Smooth muscle cell (in vitro differentiated cells): ENCODE measurements around the gene MANSC4. TPM values are rescaled to one million over a fixed set of nuclear protein-coding genes. Genes with fewer than 3 reads are reported as not detected.
A peak's percentile ranks its signal among the peaks of the same experiment; 100 is the strongest.

Source experiments
- DNase-seq: peaks from one replicate; lab custom pipeline; 2025; ENCODE audit not compliant: unreplicated experiment; lab: John Stamatoyannopoulos, UW
- H2AFZ ChIP-seq: fragments of 200-600 bp; sonication (generic); 2 replicates; pipeline ENCODE4 v1.6.0; 2016; ENCODE audit warnings: antibody characterized with exemption, low read depth, mild to moderate bottlenecking
- H3F3A ChIP-seq: fragments of 200-600 bp; sonication (generic); 2 replicates; pipeline ENCODE4 v1.6.0; 2017; ENCODE audit warnings: antibody characterized with exemption, low read depth
- H3K27ac ChIP-seq: fragments of 200-600 bp; sonication (generic); 2 replicates; pipeline ENCODE4 v1.5.1; 2016; ENCODE audit warnings: low read depth, mild to moderate bottlenecking
- H3K27me3 ChIP-seq: fragments of 200-600 bp; sonication (generic); 2 replicates; pipeline ENCODE4 v1.6.1; 2016; ENCODE audit warnings: low read depth, mild to moderate bottlenecking
- H3K36me3 ChIP-seq: fragments of 200-600 bp; sonication (generic); 2 replicates; pipeline ENCODE4 v1.5.1; 2016; ENCODE audit warnings: low read depth
- H3K4me1 ChIP-seq: fragments of 200-600 bp; sonication (generic); 2 replicates; pipeline ENCODE4 v1.5.1; 2016; ENCODE audit warnings: low read depth
- H3K4me2 ChIP-seq: fragments of 200-600 bp; sonication (generic); 2 replicates; pipeline ENCODE4 v1.6.0; 2016; ENCODE audit warnings: mild to moderate bottlenecking
- H3K4me3 ChIP-seq: fragments of 200-600 bp; sonication (generic); 2 replicates; pipeline ENCODE4 v1.5.1; 2016; ENCODE audit warnings: mild to moderate bottlenecking
- H3K79me2 ChIP-seq: fragments of 200-600 bp; sonication (generic); 2 replicates; pipeline ENCODE4 v1.6.0; 2016; ENCODE audit warnings: low read depth, mild to moderate bottlenecking
- H3K9ac ChIP-seq: fragments of 200-600 bp; sonication (generic); 2 replicates; pipeline ENCODE4 v1.6.0; 2016; ENCODE audit warnings: low read depth
- H3K9me3 ChIP-seq: fragments of 200-600 bp; sonication (generic); replicated peaks from 2 replicates; pipeline ENCODE4 v1.5.1; 2016; ENCODE audit warnings: low read depth
- H4K20me1 ChIP-seq: fragments of 200-600 bp; sonication (generic); 2 replicates; pipeline ENCODE4 v1.6.0; 2016; ENCODE audit warnings: low read depth
- CTCF ChIP-seq: fragments of 200-600 bp; sonication (generic); IDR thresholded peaks from 2 replicates; pipeline ENCODE4 v1.5.1; 2017; ENCODE audit warnings: borderline replicate concordance, mild to moderate bottlenecking, antibody characterized with exemption; ENCODE audit not compliant: insufficient read depth, poor library complexity, severe bottlenecking
- WGBS: methylation state at CpG from one replicate; pipeline ENCODE4 v1.1.7; 2016; ENCODE audit warnings: low lambda C conversion rate; 5-methylcytosine and 5-hydroxymethylcytosine counted together
- polyA plus RNA-seq: library from polyadenylated mRNA; unstranded; fragments of >200 nt; fragmentation: Nextera tagmentation; extraction: Ambion mirVana; gene quantifications from 2 replicates; pipeline ENCODE4 v1.2.1, GENCODE V29; 2016
- total RNA-seq: library from RNA; depleted of rRNA; stranded (reverse); fragments of >200 nt; gene quantifications from 2 replicates; pipeline ENCODE4 v1.2.3, GENCODE V29; 2014

MANSC4 gene
- total and polyA plus RNA-seq, 2 experiments from 2014 or later, result 0.47 to 2.9 TPM

DNA sequence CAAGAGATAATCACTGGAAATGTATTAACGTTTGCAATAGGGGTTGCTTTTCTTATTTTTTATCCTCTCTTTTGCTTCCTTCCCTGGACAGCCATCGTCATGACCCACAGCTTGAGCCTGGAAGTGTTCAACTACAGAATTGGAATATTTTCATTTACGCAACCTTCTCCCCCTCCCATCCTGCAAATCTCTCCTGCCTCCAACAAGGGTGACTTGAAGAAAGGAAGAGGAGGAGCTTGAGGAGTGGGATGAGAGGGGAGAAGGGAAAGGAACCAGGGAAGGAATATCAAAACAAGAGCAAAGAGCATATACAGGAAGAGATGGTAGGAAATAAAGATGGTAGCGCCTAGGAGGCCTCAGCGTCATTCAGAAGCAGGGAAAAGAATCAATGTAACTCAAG is 1.6 kb upstream of the MANSC4 start:
- no peaks in the 10 kb centered on the region for H3K36me3 ChIP-seq
- DNase-seq, result no peak
- H3K79me2 ChIP-seq, result peaks cover 74% of the 10 kb centered on the region
- no peak for TF ChIP-seq CTCF
- H3K27me3 ChIP-seq, result no peaks in the 10 kb centered on the region
- peaks cover 39% of the 10 kb centered on the region for H3F3A ChIP-seq
- peak overlapping the region; percentile 78 for H3K4me3 ChIP-seq
- peak overlapping the region; percentile 100 for H3K4me2 ChIP-seq
- WGBS, result 40% methylated on average over 5 of the region's 5 CpGs
- H3K4me1 ChIP-seq, result peaks cover 38% of the 10 kb centered on the region
- peaks cover 4% of the 10 kb centered on the region for H4K20me1 ChIP-seq
- H2AFZ ChIP-seq, result no peak overlapping the region
- peak overlapping the region; percentile 81 for H3K27ac ChIP-seq
- H3K9ac ChIP-seq, result peak overlapping the region; percentile 55
- H3K9me3 ChIP-seq, result no peaks in the 10 kb centered on the region

- peaks cover 65% of the 10 kb centered on the region for H3K79me2 ChIP-seq
- H3F3A ChIP-seq, result peaks cover 35% of the 10 kb centered on the region
- peak overlapping the region; percentile 81 for H3K27ac ChIP-seq
- no peak for TF ChIP-seq CTCF
- peak overlapping the region; percentile 100 for H3K4me2 ChIP-seq
- H2AFZ ChIP-seq, result peak overlapping the region; percentile 62
- H3K9ac ChIP-seq, result peak overlapping the region; percentile 55
- DNase-seq, result no peak
- H3K4me3 ChIP-seq, result peak overlapping the region; percentile 78
- WGBS, result 4% methylated on average over 27 of the region's 27 CpGs
- no peaks in the 10 kb centered on the region for H3K9me3 ChIP-seq
- no peaks in the 10 kb centered on the region for H3K36me3 ChIP-seq
- H3K4me1 ChIP-seq, result peaks cover 35% of the 10 kb centered on the region
- no peaks in the 10 kb centered on the region for H3K27me3 ChIP-seq
- no peaks in the 10 kb centered on the region for H4K20me1 ChIP-seq
Measured at GRCh38 chr12:27780612-27781408, 774 bp upstream of the MANSC4 start.

DNA sequence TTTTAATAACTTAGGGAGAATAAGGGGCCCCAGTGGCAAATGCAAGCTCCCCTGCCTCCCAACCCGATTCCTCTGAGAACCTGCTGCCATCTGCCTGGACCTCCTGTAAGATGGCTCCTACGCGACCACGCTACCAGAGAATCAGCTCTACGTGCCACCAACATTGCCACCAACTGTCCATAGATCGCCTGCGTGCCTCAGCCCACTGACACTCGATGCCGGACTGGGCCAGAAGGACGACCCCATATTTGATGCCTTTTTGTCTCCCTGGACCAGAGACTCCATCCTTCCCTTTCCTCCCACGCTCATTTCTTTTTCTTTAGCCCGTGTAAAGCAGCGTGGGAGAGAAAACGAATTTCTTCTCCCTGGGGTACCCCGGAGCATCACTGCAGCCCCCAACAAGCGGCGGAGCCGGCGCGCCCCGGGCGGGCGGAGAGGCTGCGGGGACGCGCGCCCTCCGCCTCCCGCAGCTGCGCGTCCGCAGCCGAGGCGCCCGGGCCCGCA is 568 bp downstream of the MANSC4 start:
- H4K20me1 ChIP-seq, result no peaks in the 10 kb centered on the region
- H3K4me3 ChIP-seq, result peak overlapping the region; percentile 78
- H3K9ac ChIP-seq, result peak overlapping the region; percentile 55
- no peaks in the 10 kb centered on the region for H3K27me3 ChIP-seq
- H3K27ac ChIP-seq, result peak overlapping the region; percentile 81
- peaks cover 30% of the 10 kb centered on the region for H3K4me1 ChIP-seq
- H3K4me2 ChIP-seq, result peak overlapping the region; percentile 100
- peaks cover 51% of the 10 kb centered on the region for H3K79me2 ChIP-seq
- no peak for TF ChIP-seq CTCF
- WGBS, result 6% methylated on average over 35 of the region's 36 CpGs
- peaks cover 29% of the 10 kb centered on the region for H3F3A ChIP-seq
- H2AFZ ChIP-seq, result peak overlapping the region; percentile 87
- DNase-seq, result no peak
- no peaks in the 10 kb centered on the region for H3K9me3 ChIP-seq
- no peaks in the 10 kb centered on the region for H3K36me3 ChIP-seq
